Neural progenitor cell (in vitro differentiated cells): Measurements from ENCODE around the gene TSHZ2.
"Not testable (repeated sequence)": the region's sequence is repeated elsewhere in the genome, so short reads cannot be mapped to it uniquely, and the experiment has no call there.

Source experiments
- EZH2 ChIP-seq: fragments of 200-600 bp; sonication (generic); IDR thresholded peaks from 2 replicates; pipeline ENCODE4 v1.6.1; 2017; ENCODE audit warnings: antibody characterized with exemption, mild to moderate bottlenecking, moderate library complexity
- EZH2phosphoT487 ChIP-seq: fragments of 200-600 bp; sonication (generic); IDR thresholded peaks from 2 replicates; pipeline ENCODE4 v1.6.1; 2017; ENCODE audit warnings: antibody characterized with exemption
- TF ChIP-seq, protein P1 (sequence below): fragments of 200-600 bp; sonication (generic); IDR thresholded peaks from 2 replicates; pipeline ENCODE4 v1.5.1; 2017; ENCODE audit warnings: antibody characterized with exemption, mild to moderate bottlenecking

DNA sequence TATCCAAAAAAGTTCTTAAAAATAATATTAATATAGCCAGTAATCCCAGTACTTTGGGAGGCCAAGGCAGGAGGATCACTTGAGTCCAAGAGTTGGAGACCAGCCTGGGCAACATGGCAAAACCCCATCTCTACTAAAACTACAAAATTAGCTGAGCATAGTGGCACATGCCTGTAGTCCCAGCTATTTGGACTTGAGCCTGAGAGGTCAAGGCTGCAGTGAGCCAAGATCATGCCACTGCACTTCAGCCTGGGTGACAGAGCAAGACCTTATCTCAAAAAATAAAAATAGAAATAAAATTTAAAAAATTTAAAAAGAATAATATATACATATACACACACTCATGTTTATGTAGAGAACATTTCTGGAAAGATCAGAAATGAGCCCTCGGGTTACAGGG, 441.7 kb downstream of the TSHZ2 start:
- TF ChIP-seq, protein P1, sequence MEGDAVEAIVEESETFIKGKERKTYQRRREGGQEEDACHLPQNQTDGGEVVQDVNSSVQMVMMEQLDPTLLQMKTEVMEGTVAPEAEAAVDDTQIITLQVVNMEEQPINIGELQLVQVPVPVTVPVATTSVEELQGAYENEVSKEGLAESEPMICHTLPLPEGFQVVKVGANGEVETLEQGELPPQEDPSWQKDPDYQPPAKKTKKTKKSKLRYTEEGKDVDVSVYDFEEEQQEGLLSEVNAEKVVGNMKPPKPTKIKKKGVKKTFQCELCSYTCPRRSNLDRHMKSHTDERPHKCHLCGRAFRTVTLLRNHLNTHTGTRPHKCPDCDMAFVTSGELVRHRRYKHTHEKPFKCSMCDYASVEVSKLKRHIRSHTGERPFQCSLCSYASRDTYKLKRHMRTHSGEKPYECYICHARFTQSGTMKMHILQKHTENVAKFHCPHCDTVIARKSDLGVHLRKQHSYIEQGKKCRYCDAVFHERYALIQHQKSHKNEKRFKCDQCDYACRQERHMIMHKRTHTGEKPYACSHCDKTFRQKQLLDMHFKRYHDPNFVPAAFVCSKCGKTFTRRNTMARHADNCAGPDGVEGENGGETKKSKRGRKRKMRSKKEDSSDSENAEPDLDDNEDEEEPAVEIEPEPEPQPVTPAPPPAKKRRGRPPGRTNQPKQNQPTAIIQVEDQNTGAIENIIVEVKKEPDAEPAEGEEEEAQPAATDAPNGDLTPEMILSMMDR, result not testable (repeated sequence)
- TF ChIP-seq EZH2, EZH2phosphoT487: not testable (repeated sequence)
